Measurements from ENCODE around the gene AMBRA1. TPM values are rescaled to one million over a fixed set of nuclear protein-coding genes. Genes with fewer than 3 reads are reported as not detected.

Gene AMBRA1
- total RNA-seq = 27.8 TPM

- DNase-seq = peak; percentile 95
Observed at GRCh38 chr11:46593550-46594373, at the start of gene AMBRA1. AMBRA1 (minus strand) TSS chr11:46594023; CDS start chr11:46548380, 45,643 bp downstream.

- DNase-seq = no peak
Observed at GRCh38 chr11:46643531-46643930, 49.7 kb upstream of the AMBRA1 start.

GRCh38 chr11:46642627-46643335 lies 49.0 kb upstream of the AMBRA1 start:
- no peak for DNase-seq

- no peak for DNase-seq
Observed at GRCh38 chr11:46641639-46642038, 47.8 kb upstream of the AMBRA1 start.

GRCh38 chr11:46640036-46640788 lies 46.4 kb upstream of the AMBRA1 start:
- DNase-seq = no peak

GRCh38 chr11:46639197-46639839 lies 45.5 kb upstream of the AMBRA1 start:
- no peak for DNase-seq

- DNase-seq = no peak
Observed at GRCh38 chr11:46637546-46637945, 43.7 kb upstream of the AMBRA1 start.

GRCh38 chr11:46635557-46636139 lies 41.8 kb upstream of the AMBRA1 start:
- no peak for DNase-seq

- no peak for DNase-seq
Observed at GRCh38 chr11:46633291-46634217, 39.7 kb upstream of the AMBRA1 start.

- DNase-seq = no peak
Observed at GRCh38 chr11:46632502-46632901, 38.7 kb upstream of the AMBRA1 start.

- no peak for DNase-seq
Observed at GRCh38 chr11:46631676-46632075, 37.9 kb upstream of the AMBRA1 start.

- DNase-seq = no peak
Observed at GRCh38 chr11:46630237-46630636, 36.4 kb upstream of the AMBRA1 start.

- DNase-seq = no peak
Observed at GRCh38 chr11:46628961-46629360, 35.1 kb upstream of the AMBRA1 start.

GRCh38 chr11:46625406-46625805 lies 31.6 kb upstream of the AMBRA1 start:
- DNase-seq = no peak

GRCh38 chr11:46618837-46619236 lies 25.0 kb upstream of the AMBRA1 start:
- DNase-seq = no peak

GRCh38 chr11:46617972-46618314 lies 24.1 kb upstream of the AMBRA1 start:
- DNase-seq = no peak

GRCh38 chr11:46617134-46617971 lies 23.5 kb upstream of the AMBRA1 start, which contains the start of the genes ATG13 and HARBI1:
ATG13 (plus strand) TSS chr11:46617553; CDS start chr11:46644292, 26,739 bp downstream.
HARBI1 (minus strand) TSS chr11:46617227; CDS start chr11:46616237, 990 bp downstream.
- peak; percentile 94 for DNase-seq

GRCh38 chr11:46616551-46617133 lies 22.8 kb upstream of the AMBRA1 start:
- DNase-seq = no peak

- DNase-seq = no peak
Observed at GRCh38 chr11:46615756-46616155, 21.9 kb upstream of the AMBRA1 start.

Data from tongue (tissue), 2 donors.